GM18951 (cell line): ENCODE data around the gene ITGA11.

Source experiments
- POLR2A ChIP-seq: IDR thresholded peaks from 4 replicates; pipeline ENCODE4 v1.6.1; 2011; ENCODE audit warnings: mild to moderate bottlenecking; ENCODE audit not compliant: insufficient read length, insufficient read depth; ENCODE audit errors: extremely low read depth
- in situ Hi-C: fragments of 300-500 bp; cut with MboI; formaldehyde crosslinking; loops from one replicate; pipeline ENCODE4 v1.12.0; 2022; ENCODE audit warnings: low sequenced_read_pairs, mixed read lengths, inconsistent platforms; ENCODE audit not compliant: unreplicated experiment

ITGA11 gene

GRCh38 chr15:68303560-68304436, 128.2 kb downstream of the ITGA11 start:
- TF ChIP-seq POLR2A: no peak
- in situ Hi-C loops: no loop called here

GRCh38 chr15:68303134-68303533, 128.8 kb downstream of the ITGA11 start:
- in situ Hi-C loops: no loop called here
- no peak for TF ChIP-seq POLR2A

DNA sequence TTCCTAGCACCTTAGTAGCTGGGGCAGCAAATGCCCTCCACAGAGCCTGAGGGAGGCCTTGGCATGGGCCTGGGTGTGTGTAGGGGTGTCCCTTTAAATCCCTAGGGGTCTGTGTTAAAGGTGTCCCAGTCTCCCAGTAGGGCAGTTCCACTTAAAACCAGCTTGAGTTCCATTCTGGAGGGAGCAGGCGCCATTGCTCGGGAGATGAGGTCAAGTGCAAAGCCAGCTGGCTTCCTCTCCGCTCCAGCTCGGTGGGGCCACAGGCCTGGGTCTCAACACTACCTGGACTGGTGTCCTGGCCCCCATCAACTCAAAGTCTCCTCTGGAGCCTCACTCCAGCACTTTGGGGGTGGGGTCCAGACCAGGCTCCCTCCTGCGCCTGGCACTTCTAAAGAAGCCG, 129.2 kb downstream of the ITGA11 start:
- in situ Hi-C loops: no loop called here
- TF ChIP-seq POLR2A: no peak

DNA sequence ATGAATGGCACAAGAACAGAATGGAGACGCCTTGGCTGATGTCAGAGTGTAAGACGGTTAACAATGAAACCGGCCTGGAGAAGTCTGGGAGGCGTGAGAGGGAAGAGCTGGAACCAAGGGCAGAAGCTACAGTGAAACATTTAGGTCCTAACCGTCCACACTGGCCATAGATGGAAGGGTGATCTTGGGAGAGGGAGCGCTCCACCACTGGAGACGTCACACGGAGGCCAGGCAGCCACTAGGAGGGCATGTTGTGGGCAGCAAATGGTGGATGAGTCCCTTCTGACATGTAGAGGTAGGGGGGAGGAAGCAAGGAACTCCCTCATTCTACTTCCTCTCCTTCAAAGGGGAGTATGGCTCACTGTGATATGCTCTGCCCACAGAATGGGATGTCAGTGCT, 130.7 kb downstream of the ITGA11 start:
- in situ Hi-C loops: no loop called here
- TF ChIP-seq POLR2A: no peak

DNA sequence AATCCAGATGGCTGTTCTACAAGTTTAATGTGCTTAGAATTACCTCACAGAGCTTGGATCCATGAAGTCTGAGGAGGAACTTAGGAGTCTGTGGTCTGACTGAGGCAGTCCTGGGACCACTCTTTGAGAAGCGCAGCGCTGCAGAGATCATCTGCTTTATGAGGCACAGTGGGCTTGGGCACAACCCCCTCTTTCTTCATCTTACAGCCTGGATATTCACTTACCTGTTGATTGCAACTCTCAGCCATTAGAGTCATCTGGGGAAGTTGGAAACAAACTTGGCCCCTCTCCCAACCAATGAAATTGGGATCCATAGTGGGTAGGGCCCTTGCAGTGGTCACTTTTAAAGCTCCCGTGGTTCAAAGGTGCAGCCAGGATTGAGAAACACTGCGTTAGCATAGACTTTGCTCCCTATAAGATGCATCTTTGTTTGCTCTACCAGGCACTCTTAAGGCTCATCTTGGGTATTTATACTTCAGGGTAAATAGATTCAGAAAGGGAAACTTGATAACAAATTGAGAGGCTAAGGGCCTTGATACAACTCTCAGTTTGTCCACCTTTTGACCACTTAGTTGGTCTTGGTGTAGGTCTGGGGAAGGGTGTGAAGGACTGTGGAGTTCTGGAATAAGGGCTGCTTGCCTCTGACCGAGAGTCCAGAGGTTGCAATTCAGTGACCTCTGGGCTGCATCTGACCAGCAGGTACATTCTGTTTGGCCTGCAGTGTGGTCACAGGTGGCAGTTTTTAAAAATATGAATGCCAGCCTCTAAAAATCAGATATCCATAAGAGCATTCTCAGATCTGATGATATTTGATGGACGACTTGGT, 131.6 kb downstream of the ITGA11 start:
- no peak for TF ChIP-seq POLR2A
- in situ Hi-C loops: no loop called here

DNA sequence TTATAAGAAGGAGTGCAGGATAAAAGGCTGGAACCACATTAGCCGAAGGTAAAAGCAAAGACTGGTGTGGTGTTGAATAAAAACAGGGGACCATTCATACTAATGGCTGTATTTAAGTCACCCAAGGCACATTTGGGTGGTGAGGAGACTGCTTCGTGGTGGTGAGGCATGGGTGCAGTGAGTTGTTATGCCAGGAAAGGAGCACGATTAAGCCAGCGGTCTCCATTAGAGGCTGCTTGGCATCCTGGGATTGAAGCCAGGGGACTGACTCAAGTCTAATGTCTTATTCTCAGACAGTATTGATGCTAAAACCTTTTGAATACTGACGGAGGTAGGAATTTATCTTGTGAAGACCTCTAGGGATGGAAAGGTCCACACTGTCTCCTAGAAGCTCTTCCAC, 132.5 kb downstream of the ITGA11 start:
- in situ Hi-C loops: no loop called here

DNA sequence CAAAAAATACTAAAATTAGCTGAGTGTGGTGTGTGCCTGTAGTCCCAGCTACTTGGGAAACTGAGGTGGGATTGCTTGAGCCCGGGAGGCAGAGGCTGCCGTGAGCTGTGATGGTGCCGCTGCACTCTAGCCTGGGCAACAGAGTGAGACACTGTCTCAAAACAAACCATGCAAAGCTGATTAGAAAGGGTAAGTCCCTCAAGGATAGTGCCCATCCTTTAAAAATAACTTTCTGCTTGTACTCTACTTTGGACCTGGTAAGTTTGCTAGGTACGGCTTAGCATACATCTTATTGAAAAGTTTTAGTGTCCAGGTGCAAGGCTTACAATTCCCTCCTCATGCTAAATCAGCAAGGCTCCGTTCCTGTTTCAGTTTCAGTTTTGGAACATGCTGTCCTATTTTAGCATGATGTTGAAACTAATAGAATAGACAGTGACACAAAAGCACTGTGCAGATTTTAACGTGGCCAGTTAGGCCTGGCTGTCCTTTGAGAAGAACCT, 133.0 kb downstream of the ITGA11 start:
- in situ Hi-C loops: no loop called here

More for the DNA sequence above, 132.5 kb downstream of the ITGA11 start:
- TF ChIP-seq POLR2A: no peak

GRCh38 chr15:68298336-68298735, 133.6 kb downstream of the ITGA11 start:
- no peak for TF ChIP-seq POLR2A
- in situ Hi-C loops: no loop called here

More for the DNA sequence above, 133.0 kb downstream of the ITGA11 start:
- no peak for TF ChIP-seq POLR2A

DNA sequence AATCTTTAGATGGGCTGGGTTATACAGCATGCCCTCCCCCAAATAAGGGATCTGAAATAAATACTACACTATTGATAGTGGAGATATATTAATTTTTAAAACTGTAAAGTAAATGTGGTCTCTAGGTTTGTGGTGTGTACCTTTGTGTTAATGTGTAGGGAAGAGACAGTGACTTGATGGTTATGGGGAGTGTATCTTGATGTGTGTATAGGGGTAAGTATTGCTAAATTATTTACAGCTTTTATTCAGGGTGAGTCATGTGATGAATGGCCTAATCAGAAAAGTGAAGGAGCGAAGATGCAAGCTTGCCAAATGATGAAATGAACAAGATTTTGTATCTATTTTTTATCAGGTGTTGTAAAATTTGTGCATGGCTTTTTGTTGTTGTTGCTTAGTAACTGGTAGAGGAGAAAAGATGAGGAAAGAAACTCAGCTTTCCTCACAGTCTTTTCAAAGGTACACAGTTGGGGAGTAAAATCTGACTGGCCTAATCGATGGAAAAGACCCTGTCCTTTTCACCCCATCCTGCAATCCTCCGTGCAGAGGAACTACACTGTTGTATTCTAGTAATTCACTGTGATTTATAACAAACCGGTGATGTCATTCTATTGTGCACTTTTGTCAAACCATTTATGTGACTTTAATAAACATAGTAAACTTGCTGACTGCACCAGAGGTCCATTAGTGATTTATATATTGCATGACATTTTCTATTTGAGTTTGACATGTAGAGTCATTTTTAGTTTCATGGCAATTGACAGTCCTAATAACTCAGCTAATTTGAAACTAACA, 136.8 kb downstream of the ITGA11 start:
- TF ChIP-seq POLR2A: no peak
- in situ Hi-C loops: no loop called here

DNA sequence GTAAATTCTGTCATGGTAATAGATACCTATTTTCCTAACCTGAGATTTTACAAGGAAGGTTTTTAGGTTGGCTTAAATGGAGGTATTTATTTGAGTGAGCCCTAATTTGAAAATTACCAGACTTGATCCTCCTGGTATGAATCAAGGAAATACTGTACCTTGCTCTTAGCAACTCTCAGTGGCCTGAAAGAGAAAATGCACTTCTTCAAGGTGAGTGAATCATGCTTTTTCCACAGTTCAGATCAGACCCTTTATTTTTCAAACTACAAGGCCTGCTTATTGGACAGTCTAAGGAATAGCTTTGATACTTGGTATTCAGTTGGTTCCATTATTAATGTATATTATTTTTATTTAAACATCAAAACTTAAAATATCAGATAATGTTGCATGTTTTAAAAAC, 139.0 kb downstream of the ITGA11 start:
- no peak for TF ChIP-seq POLR2A
- in situ Hi-C loops: no loop called here

- in situ Hi-C loops: no loop called here
- TF ChIP-seq POLR2A: no peak
Measured at GRCh38 chr15:68292157-68292781, 139.7 kb downstream of the ITGA11 start.

GRCh38 chr15:68290715-68291114, 141.2 kb downstream of the ITGA11 start:
- in situ Hi-C loops: no loop called here
- no peak for TF ChIP-seq POLR2A
